ENCODE results near the gene OASL. TPM values are rescaled to one million over a fixed set of nuclear protein-coding genes. Genes with fewer than 3 reads are reported as not detected.

OASL gene
- polyA plus RNA-seq, 2 of the 4 experiments (the other 2 are of a cell fraction) = 0.81 to 0.94 TPM

- no peak for TF ChIP-seq FOSL2 (IDR thresholded peaks at IDR 0.05)
- peak; percentile 41; the same call in 1 of the 2 replicates for TF ChIP-seq FOSL2 (CRISPR knock-in tag; IDR thresholded peaks at IDR 0.05)
- TF ChIP-seq ELK1 (IDR thresholded peaks at IDR 0.05; ENCODE audit: low read depth, low read length) = no peak
- ChIA-PET POLR2A (no interaction called here), CTCF (interaction anchor here (0.9 to 1.8 kb wide), 6 partner anchors 8 to 451 kb away, joined by 3 to 8 read pairs (median 4); no protein-coding TSS in a partner anchor)
- ATAC-seq = peak; percentile 51 to 65; a peak in 3 of 6 replicates
- Histone ChIP-seq H3K4me3 (no peak overlapping the region), H3K4me1 (peaks cover 22% of the 10 kb centered on the region), H3K4me2 (peak overlapping the region; percentile 55), H3K27ac (peak overlapping the region; percentile 46 to 69; a peak in 5 of 6 replicates), H3K9me3 (no peaks in the 10 kb centered on the region)
- peak; percentile 42 to 60 for DNase-seq (ENCODE audit: low read depth in 1 of 2, low spot score in 1 of 2)
- no peak for FAIRE-seq
- 63% methylated on average over 8 of the region's 10 CpGs for WGBS (ENCODE audit: missing lambda C conversion rate)
Observed at GRCh38 chr12:121033625-121034349, 5.3 kb downstream of the OASL start.

- TF ChIP-seq PHF8 (IDR thresholded peaks at IDR 0.05; ENCODE audit: borderline replicate concordance, low read depth) = no peak
- no peak for TF ChIP-seq HOXA7 (CRISPR knock-in tag; IDR thresholded peaks at IDR 0.05)
- TF ChIP-seq GATA3 (IDR thresholded peaks at IDR 0.05; ENCODE audit: borderline replicate concordance) = no peak
- TF ChIP-seq FOXS1 (CRISPR knock-in tag; IDR thresholded peaks at IDR 0.05) = no peak
- TF ChIP-seq MYC (IDR thresholded peaks at IDR 0.05; ENCODE audit: borderline replicate concordance, low read length) = no peak
- no peak for TF ChIP-seq NR3C1 (IDR thresholded peaks at IDR 0.05)
- TF ChIP-seq FOSB (CRISPR knock-in tag; IDR thresholded peaks at IDR 0.05) = no peak
- TF ChIP-seq CBX8 (IDR thresholded peaks at IDR 0.05) = no peak
- TF ChIP-seq CEBPB (IDR thresholded peaks at IDR 0.05) = no peak
- TF ChIP-seq SREBF2 (IDR thresholded peaks at IDR 0.05) = no peak
- TF ChIP-seq JUNB (IDR thresholded peaks at IDR 0.05) = no peak
- TF ChIP-seq CHD4 (IDR thresholded peaks at IDR 0.05; ENCODE audit: borderline replicate concordance) = no peak
- no peak for TF ChIP-seq CHD2 (IDR thresholded peaks at IDR 0.05; ENCODE audit: low read length, partially characterized antibody)
- TF ChIP-seq ELK1 (IDR thresholded peaks at IDR 0.05; ENCODE audit: low read depth, low read length) = no peak
- TF ChIP-seq TFCP2L1 (CRISPR knock-in tag; IDR thresholded peaks at IDR 0.05) = no peak
- no peak for TF ChIP-seq POLR2AphosphoS2 (conservative IDR thresholded peaks at IDR 0.05; ENCODE audit: low read length)
- no peak for TF ChIP-seq NPAS2 (CRISPR knock-in tag; IDR thresholded peaks at IDR 0.05; ENCODE audit: borderline replicate concordance)
- TF ChIP-seq HOXB13 (CRISPR knock-in tag; IDR thresholded peaks at IDR 0.05; ENCODE audit: low read depth) = no peak
- no peak for TF ChIP-seq CTCF (IDR thresholded peaks at IDR 0.05)
- WGBS (ENCODE audit: missing lambda C conversion rate) = 73% methylated on average over 10 of the region's 10 CpGs
- DNase-seq (ENCODE audit: low read depth in 1 of 2, low spot score in 1 of 2) = no peak
- no peak for ATAC-seq
- H3K27ac ChIP-seq = no peak overlapping the region; a peak in 1 of 6 replicates
- no peak overlapping the region for H3K4me2 ChIP-seq
- ChIA-PET POLR2A (no interaction called here), CTCF (interaction anchor here (1.1 kb wide), 1 partner anchor 65 kb away, joined by 3 read pairs; no protein-coding TSS in a partner anchor)
- no peak for FAIRE-seq
- H3K9me3 ChIP-seq = no peaks in the 10 kb centered on the region
- no peak overlapping the region for H3K4me3 ChIP-seq
- peaks cover 21% of the 10 kb centered on the region for H3K4me1 ChIP-seq
Observed at GRCh38 chr12:121030576-121031212, 8.4 kb downstream of the OASL start.
